ENCODE data around the gene HSD11B2.
A peak's percentile ranks its signal among the peaks of the same experiment; 100 is the strongest.

Gene HSD11B2

DNA sequence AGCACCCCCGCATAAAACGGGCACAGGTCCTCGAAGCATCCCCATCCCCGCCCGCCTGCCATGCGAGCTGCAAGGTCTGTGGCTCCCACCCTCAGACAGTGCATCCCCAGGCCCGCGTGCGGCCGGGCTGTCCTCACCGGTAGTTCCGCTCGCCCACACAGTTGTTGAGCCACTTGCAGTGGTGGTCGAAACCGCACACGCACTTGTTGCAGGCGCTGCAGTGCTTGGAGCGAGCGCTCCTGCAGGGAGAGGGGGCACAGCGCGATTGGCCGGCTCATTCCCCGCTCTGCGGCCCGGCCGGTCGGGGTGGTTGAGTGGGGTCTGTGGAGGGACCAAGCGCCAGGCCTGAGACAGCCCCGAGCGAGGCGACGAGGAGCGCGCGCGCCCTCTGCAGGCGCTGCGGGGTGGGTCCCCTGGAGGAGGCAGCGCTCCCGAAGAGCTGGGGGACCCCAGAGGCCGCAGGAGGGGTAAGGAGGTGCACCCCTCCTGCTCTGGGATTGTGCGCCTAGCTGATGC lies 31.6 kb upstream of the HSD11B2 start:
- Histone ChIP-seq H3K36me3 (ENCODE audit: control insufficient read depth, insufficient read depth, low read length) (no peaks in the 10 kb centered on the region), H3K27ac (ENCODE audit: low read depth, low read length) (no peak overlapping the region), H3K4me1 (ENCODE audit: control insufficient read depth, insufficient read depth, low read length) (peaks cover 11% of the 10 kb centered on the region), H3K9ac (ENCODE audit: low read length) (no peak overlapping the region), H3K27me3 (ENCODE audit: control insufficient read depth, insufficient read depth, low read length) (no peaks in the 10 kb centered on the region), H3K4me3 (ENCODE audit: low read length) (peak overlapping the region; percentile 30)

DNA sequence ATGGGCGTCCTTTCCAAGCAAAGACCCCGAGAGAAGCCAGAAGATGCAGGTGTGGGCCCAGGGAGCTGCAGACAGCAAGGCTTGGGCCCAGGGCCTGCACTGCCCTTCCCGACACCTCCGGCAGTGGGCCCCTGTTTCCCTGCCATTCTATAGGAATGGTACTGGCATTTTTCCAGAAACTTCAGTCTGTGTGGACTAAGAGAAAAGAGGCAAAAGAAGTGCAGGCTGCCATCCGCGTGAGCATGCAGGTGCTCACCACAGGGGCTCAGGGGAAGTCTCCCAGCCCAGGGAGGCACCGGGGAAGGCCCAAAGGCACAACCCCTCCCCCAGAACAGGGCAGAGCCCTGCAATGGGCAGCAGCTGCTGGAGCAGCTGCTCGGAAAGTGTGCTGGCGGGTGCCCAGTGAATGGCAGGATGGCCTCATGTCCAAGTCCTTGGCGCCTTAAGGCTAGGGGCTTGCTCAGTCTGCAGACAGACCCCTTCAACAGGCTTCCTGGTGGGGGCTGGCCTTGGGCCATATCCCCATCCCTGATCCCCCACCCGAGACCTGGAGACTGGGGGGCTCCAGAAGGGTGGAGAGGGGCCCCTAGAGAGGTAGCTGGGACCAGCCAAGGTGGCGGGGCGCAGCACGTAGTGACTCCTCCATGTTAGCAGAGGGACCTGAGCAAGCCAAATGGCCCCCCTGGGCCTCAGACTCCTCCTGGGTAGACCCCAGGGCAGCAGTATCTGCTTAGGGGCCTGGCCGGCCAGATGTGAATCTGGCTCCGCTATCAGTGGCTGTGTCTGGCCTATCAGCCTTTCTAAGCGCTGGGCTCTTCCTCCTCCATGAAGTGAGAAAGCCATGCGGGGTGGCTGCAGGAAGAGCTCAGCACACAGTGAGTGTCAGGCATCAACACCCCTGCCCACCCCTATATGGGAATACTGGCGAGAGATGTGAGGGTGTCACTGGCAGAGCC lies 30.9 kb upstream of the HSD11B2 start:
- Histone ChIP-seq H3K4me3 (ENCODE audit: low read length) (no peak overlapping the region), H3K27me3 (ENCODE audit: control insufficient read depth, insufficient read depth, low read length) (no peaks in the 10 kb centered on the region), H3K9ac (ENCODE audit: low read length) (no peak overlapping the region), H3K36me3 (ENCODE audit: control insufficient read depth, insufficient read depth, low read length) (no peaks in the 10 kb centered on the region), H3K27ac (ENCODE audit: low read depth, low read length) (no peak overlapping the region), H3K4me1 (ENCODE audit: control insufficient read depth, insufficient read depth, low read length) (peaks cover 11% of the 10 kb centered on the region)

DNA sequence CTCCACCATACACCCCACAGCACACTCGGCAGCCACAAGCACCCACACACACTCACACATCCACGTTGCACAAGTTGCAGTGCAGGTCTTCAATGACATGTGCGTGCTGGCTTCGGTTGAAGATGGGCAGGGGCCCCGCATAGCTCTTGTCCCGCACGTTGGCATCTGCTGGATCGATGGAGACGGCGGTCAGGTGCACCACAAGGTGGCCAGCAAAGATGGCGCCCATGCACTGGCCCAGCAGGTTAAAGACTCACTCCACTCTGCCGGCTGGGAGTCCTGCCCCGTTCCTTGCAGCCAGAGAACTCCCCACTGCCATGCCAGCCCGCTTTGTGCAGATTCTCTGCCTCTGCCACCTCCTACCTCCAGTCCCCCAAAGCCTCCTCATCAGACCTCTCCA lies 30.0 kb upstream of the HSD11B2 start:
- Histone ChIP-seq H3K4me1 (ENCODE audit: control insufficient read depth, insufficient read depth, low read length) (peaks cover 8% of the 10 kb centered on the region), H3K36me3 (ENCODE audit: control insufficient read depth, insufficient read depth, low read length) (no peaks in the 10 kb centered on the region), H3K27me3 (ENCODE audit: control insufficient read depth, insufficient read depth, low read length) (no peaks in the 10 kb centered on the region), H3K4me3 (ENCODE audit: low read length) (no peak overlapping the region), H3K27ac (ENCODE audit: low read depth, low read length) (no peak overlapping the region), H3K9ac (ENCODE audit: low read length) (no peak overlapping the region)

DNA sequence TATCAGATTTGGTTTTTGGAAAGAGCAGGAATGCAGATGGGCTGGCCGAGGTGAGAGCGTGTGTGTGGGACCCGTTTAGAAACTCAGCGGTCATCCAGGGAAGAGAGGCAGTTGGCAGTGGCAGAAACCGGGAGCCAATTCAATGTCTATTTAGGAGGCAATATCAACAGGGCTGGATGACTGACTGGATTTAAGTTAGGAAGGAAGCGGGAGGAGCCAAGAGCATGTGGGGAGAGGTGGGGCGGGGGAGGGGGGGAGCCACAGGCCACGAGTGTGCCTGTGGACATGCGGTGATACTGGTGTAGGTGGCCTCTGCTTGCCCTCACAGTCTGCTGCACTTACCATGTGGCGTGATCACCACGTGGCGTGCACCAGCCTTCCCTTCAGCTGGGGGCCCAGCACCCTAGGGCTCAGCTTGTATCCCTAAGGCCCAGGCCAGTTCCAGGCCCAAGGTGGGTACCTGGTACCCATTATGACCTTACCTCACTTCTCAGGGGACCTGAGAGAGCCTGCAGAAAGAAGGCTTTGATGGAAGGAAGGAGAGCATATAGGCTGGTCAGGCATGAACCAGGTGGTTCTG lies 26.9 kb upstream of the HSD11B2 start:
- Histone ChIP-seq H3K4me3 (ENCODE audit: low read length) (no peak overlapping the region), H3K9ac (ENCODE audit: low read length) (no peak overlapping the region), H3K27me3 (ENCODE audit: control insufficient read depth, insufficient read depth, low read length) (no peaks in the 10 kb centered on the region), H3K27ac (ENCODE audit: low read depth, low read length) (no peak overlapping the region), H3K4me1 (ENCODE audit: control insufficient read depth, insufficient read depth, low read length) (peaks cover 5% of the 10 kb centered on the region), H3K36me3 (ENCODE audit: control insufficient read depth, insufficient read depth, low read length) (no peaks in the 10 kb centered on the region)

DNA sequence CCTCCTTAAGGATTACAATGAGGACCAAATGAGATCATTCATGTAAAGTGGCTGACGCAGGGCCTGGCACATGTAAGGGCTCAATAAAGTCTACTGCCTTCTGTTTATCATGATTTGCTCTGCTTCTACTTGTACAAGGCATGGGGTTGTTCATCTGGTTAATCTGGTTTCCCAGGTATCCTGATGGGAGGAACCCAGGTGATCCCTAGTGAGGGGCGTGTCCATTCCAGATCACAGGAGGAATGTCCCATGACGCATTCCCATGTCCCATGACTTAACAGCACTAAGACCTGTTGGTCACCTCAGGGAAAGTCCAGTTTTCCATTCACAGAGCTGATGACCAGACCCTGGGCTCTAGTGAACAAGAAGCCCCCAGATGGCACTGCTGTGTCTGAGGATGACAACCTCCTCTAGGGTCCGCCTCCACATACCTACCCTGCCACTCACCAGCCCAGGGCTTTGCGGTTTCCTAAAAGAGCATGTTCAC lies 26.1 kb upstream of the HSD11B2 start:
- Histone ChIP-seq H3K36me3 (ENCODE audit: control insufficient read depth, insufficient read depth, low read length) (no peaks in the 10 kb centered on the region), H3K27me3 (ENCODE audit: control insufficient read depth, insufficient read depth, low read length) (no peaks in the 10 kb centered on the region), H3K4me3 (ENCODE audit: low read length) (no peak overlapping the region), H3K9ac (ENCODE audit: low read length) (no peak overlapping the region), H3K4me1 (ENCODE audit: control insufficient read depth, insufficient read depth, low read length) (peaks cover 5% of the 10 kb centered on the region), H3K27ac (ENCODE audit: low read depth, low read length) (no peak overlapping the region)

DNA sequence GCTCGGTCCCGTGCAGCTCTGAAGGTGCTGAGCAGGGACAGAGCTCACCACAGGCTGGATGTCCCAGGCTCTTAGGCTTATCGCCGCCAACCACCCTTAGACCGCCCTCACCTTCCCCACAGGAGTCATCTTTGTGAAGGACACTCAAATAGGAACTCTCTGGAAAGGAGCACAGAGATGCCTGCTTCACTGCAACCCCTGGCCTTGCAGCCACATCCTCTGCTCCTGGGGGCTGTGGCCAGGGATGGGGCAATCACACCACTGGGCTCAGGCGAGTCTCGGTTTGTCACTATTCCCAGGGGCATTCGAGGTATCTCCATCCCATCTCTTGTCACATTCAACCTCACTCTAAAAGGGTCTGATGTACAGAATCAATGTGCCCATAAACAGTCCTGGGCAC lies 25.6 kb upstream of the HSD11B2 start:
- Histone ChIP-seq H3K36me3 (ENCODE audit: control insufficient read depth, insufficient read depth, low read length) (no peaks in the 10 kb centered on the region), H3K4me1 (ENCODE audit: control insufficient read depth, insufficient read depth, low read length) (peaks cover 5% of the 10 kb centered on the region), H3K9ac (ENCODE audit: low read length) (peak overlapping the region; percentile 10), H3K27me3 (ENCODE audit: control insufficient read depth, insufficient read depth, low read length) (no peaks in the 10 kb centered on the region), H3K4me3 (ENCODE audit: low read length) (no peak overlapping the region), H3K27ac (ENCODE audit: low read depth, low read length) (no peak overlapping the region)

DNA sequence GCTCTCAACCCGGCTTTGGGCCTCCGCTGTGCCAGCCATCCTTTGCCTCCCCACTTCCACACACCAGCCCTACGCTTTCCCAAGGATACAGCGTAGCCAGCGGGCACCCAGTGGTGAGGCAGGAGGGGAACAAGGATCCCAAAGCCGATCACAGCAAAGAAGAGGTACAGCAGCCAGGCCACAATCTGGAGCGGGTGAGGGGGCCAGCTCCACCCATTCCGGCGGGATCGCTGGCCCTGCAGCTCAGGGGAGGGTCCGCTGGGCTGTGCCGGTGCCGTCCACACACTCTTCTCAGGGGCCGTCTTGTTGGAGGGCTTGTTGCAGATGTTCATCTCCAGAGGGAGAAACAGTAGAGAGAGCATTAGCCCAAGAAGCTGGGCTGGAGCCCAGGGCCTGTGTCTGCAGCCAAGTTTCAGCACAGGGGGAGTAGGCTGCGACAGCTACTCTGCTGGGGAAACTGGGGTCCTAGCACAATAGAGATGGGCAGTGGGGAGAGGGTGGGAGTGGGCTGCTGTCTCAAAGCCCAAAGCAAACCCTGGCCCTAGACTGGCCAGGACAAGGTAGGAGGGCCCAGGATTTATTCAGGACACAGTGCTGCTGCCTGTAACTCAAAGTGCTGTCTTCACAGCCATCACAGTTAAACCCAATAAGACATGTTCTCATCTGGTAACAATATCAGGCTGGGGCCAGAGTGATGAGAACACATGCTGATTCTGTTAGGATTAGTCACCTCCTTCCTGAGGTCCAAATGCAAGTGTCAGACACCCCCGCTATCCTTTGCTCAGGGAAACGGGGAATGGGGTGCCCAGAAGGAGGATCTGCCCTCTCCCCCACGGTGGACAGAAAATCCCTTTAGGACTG lies 24.6 kb upstream of the HSD11B2 start:
- Histone ChIP-seq H3K27ac (ENCODE audit: low read depth, low read length) (peak overlapping the region; percentile 61), H3K27me3 (ENCODE audit: control insufficient read depth, insufficient read depth, low read length) (no peaks in the 10 kb centered on the region), H3K4me3 (ENCODE audit: low read length) (no peak overlapping the region), H3K9ac (ENCODE audit: low read length) (no peak overlapping the region), H3K36me3 (ENCODE audit: control insufficient read depth, insufficient read depth, low read length) (no peaks in the 10 kb centered on the region), H3K4me1 (ENCODE audit: control insufficient read depth, insufficient read depth, low read length) (peaks cover 5% of the 10 kb centered on the region)

DNA sequence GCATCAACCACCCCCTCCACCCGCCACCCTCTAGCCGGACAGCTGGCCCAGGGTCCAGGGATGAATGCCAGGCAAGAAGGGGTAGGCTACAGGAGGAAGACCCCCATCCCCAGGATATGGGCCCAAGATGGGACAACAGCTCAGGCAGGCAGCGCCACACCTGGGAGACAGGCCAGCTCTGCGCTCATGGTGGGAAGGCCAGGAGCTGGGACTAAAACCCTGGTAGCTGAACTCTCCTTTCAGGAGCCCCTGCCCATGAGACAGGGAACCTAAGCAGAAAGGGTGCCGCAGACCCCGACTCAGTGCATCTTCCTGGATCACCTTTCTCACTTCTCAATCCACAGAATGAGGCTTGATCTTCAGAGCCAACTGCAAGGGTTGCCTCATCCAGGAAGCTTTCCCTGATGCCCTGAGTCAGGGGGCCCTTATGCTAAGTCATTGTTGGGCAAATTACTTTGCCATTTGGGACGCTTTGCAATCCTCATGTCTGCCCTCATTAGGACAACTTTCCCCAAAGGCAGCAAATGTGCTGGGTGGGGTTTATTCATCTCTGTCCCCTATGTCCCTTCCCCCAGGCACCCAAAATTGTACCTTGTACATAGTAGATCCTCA lies 23.6 kb upstream of the HSD11B2 start:
- Histone ChIP-seq H3K4me3 (ENCODE audit: low read length) (no peak overlapping the region), H3K27me3 (ENCODE audit: control insufficient read depth, insufficient read depth, low read length) (no peaks in the 10 kb centered on the region), H3K4me1 (ENCODE audit: control insufficient read depth, insufficient read depth, low read length) (peaks cover 5% of the 10 kb centered on the region), H3K36me3 (ENCODE audit: control insufficient read depth, insufficient read depth, low read length) (no peaks in the 10 kb centered on the region), H3K27ac (ENCODE audit: low read depth, low read length) (peak overlapping the region; percentile 61), H3K9ac (ENCODE audit: low read length) (no peak overlapping the region)

DNA sequence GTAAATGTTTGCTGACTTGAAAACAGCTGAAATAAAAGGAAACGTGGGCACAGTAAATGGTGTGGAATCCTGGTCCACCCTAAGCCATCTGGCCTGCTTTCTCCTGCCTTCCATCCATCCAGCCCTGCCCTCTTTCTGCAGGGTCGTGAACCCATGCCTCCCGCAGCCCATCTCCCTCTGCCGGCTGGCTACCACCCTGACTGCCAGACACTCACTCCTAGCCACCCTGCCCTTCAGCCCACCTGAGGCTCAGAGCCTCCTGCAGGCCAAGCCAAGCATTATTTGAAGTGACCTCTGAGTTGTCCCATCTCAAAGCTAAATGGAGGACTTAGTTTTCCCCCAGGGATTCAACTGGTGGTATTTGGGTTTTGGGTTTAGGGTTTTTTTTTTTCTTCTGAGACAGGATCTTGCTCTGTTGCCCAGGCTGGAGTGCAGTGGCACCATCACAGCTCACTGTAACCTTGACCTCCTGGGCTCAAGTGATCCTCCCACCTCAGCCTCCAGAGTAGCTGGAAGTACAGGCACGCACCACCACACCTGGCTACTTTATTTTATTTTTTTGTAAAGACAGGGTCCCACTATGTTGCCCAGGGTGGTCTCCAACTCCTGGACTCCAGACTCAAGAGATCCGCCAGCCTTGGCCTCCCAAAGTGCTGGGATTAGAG lies 23.0 kb upstream of the HSD11B2 start:
- Histone ChIP-seq H3K4me3 (ENCODE audit: low read length) (no peak overlapping the region), H3K27me3 (ENCODE audit: control insufficient read depth, insufficient read depth, low read length) (no peaks in the 10 kb centered on the region), H3K27ac (ENCODE audit: low read depth, low read length) (no peak overlapping the region), H3K36me3 (ENCODE audit: control insufficient read depth, insufficient read depth, low read length) (no peaks in the 10 kb centered on the region), H3K9ac (ENCODE audit: low read length) (no peak overlapping the region), H3K4me1 (ENCODE audit: control insufficient read depth, insufficient read depth, low read length) (peaks cover 5% of the 10 kb centered on the region)

DNA sequence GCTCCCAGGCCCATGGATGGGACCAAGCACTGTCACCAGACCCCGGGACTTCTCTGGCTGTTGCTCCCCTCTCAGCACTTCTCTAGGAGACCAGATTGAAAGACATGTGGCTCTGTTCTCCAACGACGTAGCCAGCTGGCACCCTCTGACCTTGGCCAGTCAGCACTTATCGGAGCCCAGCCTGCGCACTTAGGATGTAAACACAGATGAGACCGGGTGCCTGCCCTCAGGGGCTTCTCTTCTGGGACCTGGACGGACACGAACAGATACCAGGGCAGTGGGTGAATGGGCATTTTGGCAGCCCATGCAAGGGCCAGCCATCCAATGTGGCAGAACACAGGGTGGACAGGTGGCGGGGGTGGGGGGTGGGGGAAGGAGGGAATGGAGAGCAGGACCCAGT lies 21.3 kb upstream of the HSD11B2 start:
- Histone ChIP-seq H3K9ac (ENCODE audit: low read length) (no peak overlapping the region), H3K4me1 (ENCODE audit: control insufficient read depth, insufficient read depth, low read length) (peaks cover 5% of the 10 kb centered on the region), H3K27me3 (ENCODE audit: control insufficient read depth, insufficient read depth, low read length) (no peaks in the 10 kb centered on the region), H3K4me3 (ENCODE audit: low read length) (no peak overlapping the region), H3K36me3 (ENCODE audit: control insufficient read depth, insufficient read depth, low read length) (no peaks in the 10 kb centered on the region), H3K27ac (ENCODE audit: low read depth, low read length) (no peak overlapping the region)

DNA sequence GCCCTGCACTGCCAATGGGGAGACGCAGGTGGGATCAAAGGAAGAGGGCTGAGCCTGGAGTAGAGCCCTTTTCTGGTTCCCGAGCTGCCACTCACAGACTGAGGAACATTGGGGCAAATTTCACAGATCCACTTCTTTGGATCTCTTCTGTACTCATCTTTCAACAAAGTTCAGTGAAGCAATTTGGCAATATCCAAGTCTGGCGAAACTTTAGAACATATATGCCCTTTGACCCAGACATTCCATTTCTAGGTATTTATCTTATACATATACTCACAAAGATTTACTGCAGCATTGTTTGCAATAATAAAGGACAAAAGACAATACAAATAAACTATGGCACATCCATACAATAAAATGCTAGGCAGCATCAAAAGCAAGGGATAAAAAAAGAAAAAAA lies 19.6 kb upstream of the HSD11B2 start:
- Histone ChIP-seq H3K4me3 (ENCODE audit: low read length) (no peak overlapping the region), H3K4me1 (ENCODE audit: control insufficient read depth, insufficient read depth, low read length) (peaks cover 6% of the 10 kb centered on the region), H3K27ac (ENCODE audit: low read depth, low read length) (no peak overlapping the region)

More for the DNA sequence above, 19.6 kb upstream of the HSD11B2 start:
- Histone ChIP-seq H3K27me3 (ENCODE audit: control insufficient read depth, insufficient read depth, low read length) (no peaks in the 10 kb centered on the region), H3K36me3 (ENCODE audit: control insufficient read depth, insufficient read depth, low read length) (no peaks in the 10 kb centered on the region), H3K9ac (ENCODE audit: low read length) (no peak overlapping the region)
